Tibial artery (tissue), 4 donors: Measurements from ENCODE around the gene INPP5K.

Experiments used
- DNase-seq, 2 donors: peaks; one replicate each; pipeline ENCODE4 v3.0.0-alpha.2; 2019
- H3K27ac ChIP-seq, 2 donors: fragments of 200-600 bp; sonication (generic) in 1 of 2; 1 replicate in 1 of 2; 2 replicates in 1 of 2; pipeline ENCODE4 v1.5.1; 2018 to 2019; ENCODE audit warnings: mild to moderate bottlenecking in 1 of 2
- H3K27me3 ChIP-seq, 2 donors: fragments of 200-600 bp; sonication (generic) in 1 of 2; one replicate each; pipeline versions ENCODE4 v1.5.1 to v1.6.0; 2016 to 2019
- H3K36me3 ChIP-seq, 3 donors: fragments of 200-600 bp; sonication (generic) in 2 of 3; one replicate each; pipeline ENCODE4 v1.5.1; 2016 to 2019; ENCODE audit warnings: mild to moderate bottlenecking in 2 of 3
- H3K4me1 ChIP-seq, 4 donors: fragments of 200-600 bp; sonication (generic) in 2 of 4; 1 replicate in 3 of 4; 2 replicates in 1 of 4; pipeline ENCODE4 v1.5.1; 2016 to 2019
- H3K4me3 ChIP-seq, 2 donors: fragments of 200-600 bp; sonication (generic) in 1 of 2; 1 replicate in 1 of 2; 2 replicates in 1 of 2; pipeline ENCODE4 v1.5.1; 2018 to 2019; ENCODE audit warnings: mild to moderate bottlenecking in 2 of 2
- H3K9me3 ChIP-seq, 3 donors: fragments of 200-600 bp; sonication (generic) in 1 of 3; one replicate each; pipeline ENCODE4 v1.5.1; 2016 to 2019
- CTCF ChIP-seq, 2 experiments: fragments of 200-600 bp in 1 of 2; fragments of 450-650 bp in 1 of 2; IDR thresholded peaks; one replicate each; pipeline ENCODE4 v1.5.1; 2017 to 2019; ENCODE audit warnings: antibody characterized with exemption in 2 of 2, mild to moderate bottlenecking in 1 of 2, moderate library complexity in 1 of 2
- intact Hi-C: fragments of 100-400 bp; cut with DNase I; formaldehyde crosslinking; loops from one replicate; pipeline ENCODE4 v1.15.0; 2023; ENCODE audit warnings: low total_unique reads

Gene INPP5K

GRCh38 chr17:1557355-1558095 is 41.1 kb upstream of the INPP5K start:
- intact Hi-C loops: no loop called here
- no peak for TF ChIP-seq CTCF (IDR thresholded peaks at IDR 0.05)
- peaks cover 3 to 30% (median 22%) of the 10 kb centered on the region in 3 donors for H3K36me3 ChIP-seq
- H3K4me1 ChIP-seq: peaks cover 0 to 43% (median 17%) of the 10 kb centered on the region in 4 donors
- no peak for DNase-seq
- H3K4me3 ChIP-seq: no peak overlapping the region
- H3K9me3 ChIP-seq: no peaks in the 10 kb centered on the region
- H3K27ac ChIP-seq: no peak overlapping the region
- no peaks in the 10 kb centered on the region for H3K27me3 ChIP-seq

DNA sequence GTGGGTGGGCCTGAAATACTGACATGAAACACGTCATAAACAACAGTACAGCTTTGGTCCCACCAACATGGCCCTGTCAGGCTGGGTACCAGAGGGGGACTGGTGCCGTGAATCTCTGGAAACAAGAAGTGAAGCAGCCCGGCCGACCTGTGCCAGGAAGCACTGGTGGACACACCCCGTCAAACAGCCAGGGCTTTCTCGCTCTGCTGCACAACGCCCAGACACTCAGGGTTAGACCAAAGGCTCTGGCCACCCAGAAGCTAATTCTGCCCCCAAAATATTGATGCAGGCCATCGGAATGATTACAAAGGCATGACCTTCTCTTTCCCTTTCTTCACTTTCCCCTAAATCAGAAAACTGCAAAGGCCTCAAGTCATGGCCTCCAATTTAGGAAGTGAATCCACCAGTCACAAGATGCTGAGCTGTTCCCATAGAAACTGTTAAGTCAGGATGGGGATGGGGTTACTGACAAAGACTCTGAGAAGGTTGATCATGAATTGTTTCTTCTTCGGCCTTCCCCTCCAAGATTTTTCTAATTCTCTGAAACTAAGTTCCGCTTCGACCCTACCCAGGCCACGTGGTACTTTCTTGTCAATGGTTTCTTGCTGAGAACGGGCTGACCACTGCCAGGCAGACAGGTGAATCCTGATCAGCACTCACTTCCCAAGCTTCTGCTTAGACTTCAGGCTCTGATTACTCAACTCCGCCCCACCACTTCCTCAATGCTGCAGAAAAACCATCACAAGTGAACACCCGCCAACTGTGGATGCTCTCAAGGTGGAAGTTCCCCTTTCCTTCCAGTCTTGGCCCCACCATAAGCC is 39.4 kb upstream of the INPP5K start:
- Histone ChIP-seq H3K4me3 (no peak overlapping the region), H3K9me3 (no peaks in the 10 kb centered on the region), H3K4me1 (peaks cover 0 to 34% (median 8%) of the 10 kb centered on the region in 4 donors), H3K36me3 (peaks cover 20 to 46% (median 38%) of the 10 kb centered on the region in 3 donors), H3K27ac (no peak overlapping the region), H3K27me3 (no peaks in the 10 kb centered on the region)
- intact Hi-C loops: no loop called here
- DNase-seq: no peak
- TF ChIP-seq CTCF (IDR thresholded peaks at IDR 0.05): no peak

GRCh38 chr17:1554751-1555540 is 38.5 kb upstream of the INPP5K start:
- TF ChIP-seq CTCF (IDR thresholded peaks at IDR 0.05): no peak
- H3K4me3 ChIP-seq: no peak overlapping the region
- H3K27me3 ChIP-seq: no peaks in the 10 kb centered on the region
- H3K4me1 ChIP-seq: peaks cover 0 to 25% (median 3%) of the 10 kb centered on the region in 4 donors
- no peak for DNase-seq
- H3K9me3 ChIP-seq: no peaks in the 10 kb centered on the region
- intact Hi-C loops: no loop called here
- no peak overlapping the region for H3K27ac ChIP-seq
- peaks cover 29 to 55% (median 48%) of the 10 kb centered on the region in 3 donors for H3K36me3 ChIP-seq

- Histone ChIP-seq H3K4me3 (no peak overlapping the region), H3K27ac (no peak overlapping the region), H3K4me1 (peaks cover 0 to 14% (median 2%) of the 10 kb centered on the region in 4 donors), H3K9me3 (no peaks in the 10 kb centered on the region), H3K36me3 (peaks cover 31 to 63% (median 61%) of the 10 kb centered on the region in 3 donors), H3K27me3 (no peaks in the 10 kb centered on the region)
- DNase-seq: no peak
- intact Hi-C loops: no loop called here
- no peak for TF ChIP-seq CTCF (IDR thresholded peaks at IDR 0.05)
These were observed 37.2 kb upstream of the INPP5K start for GRCh38 chr17:1553354-1554266.
